ENCODE data around the gene GALNT17.
A peak's percentile ranks its signal among the peaks of the same experiment; 100 is the strongest.
"Not testable (repeated sequence)": the region's sequence is repeated elsewhere in the genome, so short reads cannot be mapped to it uniquely, and the experiment has no call there.

GALNT17 gene

DNA sequence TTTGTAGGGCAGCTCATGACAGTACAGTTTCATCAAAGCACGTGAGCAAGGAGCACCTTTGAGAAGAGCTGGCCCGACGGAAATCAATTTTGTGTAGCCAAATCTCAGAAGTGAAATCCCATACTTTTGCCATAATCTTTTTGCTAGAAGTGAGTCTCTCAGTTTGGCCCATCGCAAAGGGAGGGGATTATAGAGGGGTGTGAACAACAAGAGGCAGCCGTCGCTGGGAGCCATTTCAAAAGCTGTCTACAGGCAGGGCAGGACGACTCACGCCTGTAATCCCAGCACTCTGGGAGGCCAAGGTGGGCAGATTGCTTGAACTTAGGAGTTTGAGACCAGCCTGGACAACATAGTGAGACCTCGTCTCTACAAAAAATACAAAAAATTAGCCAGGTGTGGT lies 599.8 kb downstream of the GALNT17 start:
- H3K4me3 ChIP-seq (replicated peaks; ENCODE audit: low read depth, low read length), result no peak overlapping the region
- H3K27me3 ChIP-seq (replicated peaks; ENCODE audit: control insufficient read depth, insufficient read depth, low read length), result no peaks in the 10 kb centered on the region
- DNase-seq (ENCODE audit: extremely low read depth, insufficient read length), result no peak
- H3K36me3 ChIP-seq (ENCODE audit: control insufficient read depth, insufficient read depth, low read length), result no peaks in the 10 kb centered on the region
- TF ChIP-seq, protein P1, sequence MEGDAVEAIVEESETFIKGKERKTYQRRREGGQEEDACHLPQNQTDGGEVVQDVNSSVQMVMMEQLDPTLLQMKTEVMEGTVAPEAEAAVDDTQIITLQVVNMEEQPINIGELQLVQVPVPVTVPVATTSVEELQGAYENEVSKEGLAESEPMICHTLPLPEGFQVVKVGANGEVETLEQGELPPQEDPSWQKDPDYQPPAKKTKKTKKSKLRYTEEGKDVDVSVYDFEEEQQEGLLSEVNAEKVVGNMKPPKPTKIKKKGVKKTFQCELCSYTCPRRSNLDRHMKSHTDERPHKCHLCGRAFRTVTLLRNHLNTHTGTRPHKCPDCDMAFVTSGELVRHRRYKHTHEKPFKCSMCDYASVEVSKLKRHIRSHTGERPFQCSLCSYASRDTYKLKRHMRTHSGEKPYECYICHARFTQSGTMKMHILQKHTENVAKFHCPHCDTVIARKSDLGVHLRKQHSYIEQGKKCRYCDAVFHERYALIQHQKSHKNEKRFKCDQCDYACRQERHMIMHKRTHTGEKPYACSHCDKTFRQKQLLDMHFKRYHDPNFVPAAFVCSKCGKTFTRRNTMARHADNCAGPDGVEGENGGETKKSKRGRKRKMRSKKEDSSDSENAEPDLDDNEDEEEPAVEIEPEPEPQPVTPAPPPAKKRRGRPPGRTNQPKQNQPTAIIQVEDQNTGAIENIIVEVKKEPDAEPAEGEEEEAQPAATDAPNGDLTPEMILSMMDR (IDR thresholded peaks at IDR 0.05; ENCODE audit: insufficient read depth, low read length, poor library complexity, severe bottlenecking), result no peak

DNA sequence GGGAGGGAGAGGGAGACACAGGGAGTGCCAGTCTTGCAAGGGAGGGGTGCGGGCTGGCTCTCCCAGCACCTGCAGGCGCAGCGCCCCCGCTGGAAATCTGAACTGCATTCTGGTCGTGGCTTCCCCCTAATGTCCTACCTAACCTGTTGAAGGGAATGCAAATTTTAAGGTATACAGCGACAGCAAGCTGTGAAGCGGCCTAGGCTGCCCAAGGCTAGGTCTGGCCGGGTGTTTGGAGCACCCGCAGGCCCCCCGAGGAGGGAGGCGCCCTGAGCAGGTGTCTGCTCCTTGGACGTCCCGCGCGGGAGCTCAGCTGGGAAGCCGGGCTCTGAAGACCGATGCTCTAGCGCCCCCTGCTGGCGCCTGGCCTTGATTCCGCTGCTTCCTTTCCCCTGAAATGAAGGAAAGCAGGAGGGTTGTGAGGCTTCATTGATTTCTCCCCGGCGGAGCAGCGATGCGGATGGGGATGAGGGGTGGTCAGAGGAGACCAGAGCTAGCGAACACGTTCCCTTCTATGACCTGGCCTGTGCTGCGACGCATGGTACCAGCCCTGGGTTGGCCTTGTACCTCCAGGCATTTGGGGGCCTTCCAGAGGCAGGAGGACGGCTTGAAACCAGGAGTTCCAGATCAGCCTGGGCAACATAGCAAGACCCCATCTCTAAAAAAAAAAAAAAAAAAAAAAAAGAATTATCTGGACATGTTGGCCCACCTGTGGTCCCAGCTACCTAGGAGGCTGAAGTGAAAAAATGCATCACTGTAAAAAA lies 601.3 kb downstream of the GALNT17 start:
- TF ChIP-seq, protein P1 (IDR thresholded peaks at IDR 0.05; ENCODE audit: insufficient read depth, low read length, poor library complexity, severe bottlenecking), result peak; percentile 86
- Histone ChIP-seq H3K4me3 (replicated peaks; ENCODE audit: low read depth, low read length) (no peak overlapping the region), H3K36me3 (ENCODE audit: control insufficient read depth, insufficient read depth, low read length) (no peaks in the 10 kb centered on the region), H3K27me3 (replicated peaks; ENCODE audit: control insufficient read depth, insufficient read depth, low read length) (no peaks in the 10 kb centered on the region)
- DNase-seq (ENCODE audit: extremely low read depth, insufficient read length), result peak; percentile 49

DNA sequence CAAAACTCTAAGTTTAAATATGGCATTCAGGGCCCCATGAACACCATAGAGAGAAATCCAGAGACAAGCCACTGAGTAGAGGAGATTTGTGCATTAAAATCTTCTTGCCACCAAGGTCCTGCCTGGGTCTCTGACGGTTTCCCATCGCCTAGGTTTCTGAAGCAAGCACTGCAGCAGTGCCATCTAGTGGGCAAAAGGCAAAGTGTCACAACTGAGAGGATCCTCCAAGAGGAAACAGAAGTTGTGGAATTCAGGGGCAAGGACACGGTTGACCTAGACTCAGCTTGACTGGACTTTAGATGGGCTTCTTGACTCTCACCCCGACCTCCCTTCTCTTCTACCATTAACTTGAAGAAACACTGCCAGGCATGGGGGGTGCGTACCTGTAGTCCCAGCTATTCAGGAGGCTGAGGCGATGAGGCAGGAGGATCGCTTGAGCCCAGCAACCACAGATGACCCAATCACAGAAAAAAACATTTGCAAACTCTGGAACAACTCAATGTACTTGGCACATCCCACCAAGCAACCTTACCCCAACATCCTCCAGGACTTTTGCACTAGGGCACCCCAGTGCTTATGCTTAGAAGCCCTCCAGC lies 604.1 kb downstream of the GALNT17 start:
- H3K27me3 ChIP-seq (replicated peaks; ENCODE audit: control insufficient read depth, insufficient read depth, low read length), result no peaks in the 10 kb centered on the region
- TF ChIP-seq, protein P1 (IDR thresholded peaks at IDR 0.05; ENCODE audit: insufficient read depth, low read length, poor library complexity, severe bottlenecking), result peak; percentile 91
- H3K36me3 ChIP-seq (ENCODE audit: control insufficient read depth, insufficient read depth, low read length), result no peaks in the 10 kb centered on the region
- H3K4me3 ChIP-seq (replicated peaks; ENCODE audit: low read depth, low read length), result no peak overlapping the region
- peak; percentile 6 for DNase-seq (ENCODE audit: extremely low read depth, insufficient read length)

DNA sequence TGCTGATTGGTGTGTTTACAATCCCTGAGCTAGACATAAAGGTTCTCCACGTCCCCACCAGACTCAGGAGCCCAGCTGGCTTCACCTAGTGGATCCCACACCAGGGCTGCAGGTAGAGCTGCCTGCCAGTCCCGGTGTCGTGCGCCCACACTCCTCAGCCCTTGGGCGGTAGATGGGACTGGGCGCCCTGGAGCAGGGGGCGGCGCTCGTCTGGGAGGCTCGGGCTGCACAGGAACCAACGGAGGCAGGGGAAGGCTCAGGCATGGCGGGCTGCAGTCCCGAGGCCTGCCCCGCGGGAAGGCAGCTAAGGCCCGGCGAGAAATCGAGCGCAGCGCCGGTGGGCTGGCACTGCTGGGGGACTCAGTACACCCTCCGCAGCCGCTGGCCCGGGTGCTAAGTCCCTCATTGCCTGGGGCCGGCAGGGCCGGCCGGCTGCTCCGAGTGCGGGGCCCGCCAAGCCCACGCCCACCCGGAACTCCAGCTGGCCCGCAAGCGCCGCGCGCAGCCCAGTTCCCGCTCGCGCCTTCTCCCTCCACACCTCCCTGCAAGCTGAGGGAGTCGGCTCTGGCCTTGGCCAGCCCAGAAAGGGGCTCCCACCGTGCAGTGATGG lies 606.1 kb downstream of the GALNT17 start:
- DNase-seq (ENCODE audit: extremely low read depth, insufficient read length); H3K4me3 ChIP-seq (replicated peaks; ENCODE audit: low read depth, low read length): not testable (repeated sequence)

DNA sequence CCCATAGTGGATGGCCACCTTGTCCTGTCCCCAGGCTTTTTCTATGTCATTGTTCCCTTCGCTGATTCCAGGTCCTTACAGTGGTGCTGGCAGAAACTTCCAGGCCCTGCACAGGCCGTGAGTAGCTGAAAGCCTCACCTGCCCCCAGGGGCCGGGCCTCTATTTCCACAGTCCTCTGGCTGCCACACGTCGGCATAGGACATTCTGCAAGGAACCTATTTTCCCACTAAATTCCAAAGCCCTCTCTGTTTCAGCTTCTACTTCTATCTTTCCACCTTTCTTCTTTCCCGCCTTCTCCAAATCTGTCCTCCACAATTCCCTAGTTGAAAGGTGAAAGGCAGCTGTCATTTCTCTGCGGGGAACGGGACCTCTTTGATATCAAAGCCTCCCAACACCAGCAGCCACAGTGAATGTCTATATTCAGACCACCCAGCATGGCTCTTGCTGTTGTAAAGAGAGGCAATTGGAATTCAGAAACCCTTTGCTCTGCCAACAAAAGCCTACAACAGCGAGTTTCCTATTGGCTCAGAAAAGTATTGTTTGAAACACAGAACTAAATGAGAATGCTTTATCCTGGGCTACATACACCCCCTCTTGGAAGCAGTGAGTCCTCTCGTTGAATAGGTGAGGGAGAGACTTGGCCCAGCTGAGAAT lies 607.7 kb downstream of the GALNT17 start:
- Histone ChIP-seq H3K27me3 (replicated peaks; ENCODE audit: control insufficient read depth, insufficient read depth, low read length) (no peaks in the 10 kb centered on the region), H3K36me3 (ENCODE audit: control insufficient read depth, insufficient read depth, low read length) (no peaks in the 10 kb centered on the region), H3K4me3 (replicated peaks; ENCODE audit: low read depth, low read length) (no peak overlapping the region)
- DNase-seq (ENCODE audit: extremely low read depth, insufficient read length), result no peak
- TF ChIP-seq, protein P1 (IDR thresholded peaks at IDR 0.05; ENCODE audit: insufficient read depth, low read length, poor library complexity, severe bottlenecking), result no peak

More for the DNA sequence above, 606.1 kb downstream of the GALNT17 start:
- not testable (repeated sequence) for H3K36me3 ChIP-seq (ENCODE audit: control insufficient read depth, insufficient read depth, low read length); H3K27me3 ChIP-seq (replicated peaks; ENCODE audit: control insufficient read depth, insufficient read depth, low read length)

DNA sequence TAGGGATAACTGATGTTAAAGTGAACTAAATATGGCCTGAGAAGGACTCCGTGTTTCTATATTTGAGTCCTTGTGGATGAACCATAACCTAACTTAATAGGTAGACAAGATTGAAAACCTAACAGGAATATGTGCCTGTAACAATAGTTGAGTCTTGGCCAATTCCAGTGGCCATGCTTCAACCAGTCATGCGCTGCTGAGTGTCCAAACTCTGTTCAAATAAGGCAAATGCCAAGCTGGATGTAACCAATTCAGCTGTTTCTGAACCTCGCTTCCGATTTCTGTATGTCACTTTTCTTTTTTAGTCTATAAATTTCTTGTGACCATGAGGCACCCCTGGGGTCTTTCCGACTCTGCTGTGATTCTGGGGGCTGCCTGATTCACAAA lies 608.2 kb downstream of the GALNT17 start:
- Histone ChIP-seq H3K36me3 (ENCODE audit: control insufficient read depth, insufficient read depth, low read length) (no peaks in the 10 kb centered on the region), H3K4me3 (replicated peaks; ENCODE audit: low read depth, low read length) (no peak overlapping the region), H3K27me3 (replicated peaks; ENCODE audit: control insufficient read depth, insufficient read depth, low read length) (no peaks in the 10 kb centered on the region)
- DNase-seq (ENCODE audit: extremely low read depth, insufficient read length), result no peak
- TF ChIP-seq, protein P1 (IDR thresholded peaks at IDR 0.05; ENCODE audit: insufficient read depth, low read length, poor library complexity, severe bottlenecking), result no peak
